GDM1 (cell line): ENCODE results near the gene DGKB.

Source experiments
- DNase-seq: peaks from one replicate; lab custom pipeline; 2025; lab: John Stamatoyannopoulos, UW

DGKB gene

GRCh38 chr7:14821757-14822480 lies 80.6 kb downstream of the DGKB start:
- DNase-seq: no peak

- DNase-seq: no peak
Measured at GRCh38 chr7:14818871-14819270, 83.7 kb downstream of the DGKB start.

GRCh38 chr7:14817829-14818614 lies 84.5 kb downstream of the DGKB start:
- DNase-seq: no peak

GRCh38 chr7:14807507-14807906 lies 95.0 kb downstream of the DGKB start:
- DNase-seq: no peak

- DNase-seq: no peak
Measured at GRCh38 chr7:14806891-14807290, 95.7 kb downstream of the DGKB start.

GRCh38 chr7:14805105-14805719 lies 97.3 kb downstream of the DGKB start:
- no peak for DNase-seq

- DNase-seq: no peak
Measured at GRCh38 chr7:14800664-14801063, 101.9 kb downstream of the DGKB start.

GRCh38 chr7:14793151-14793550 lies 109.4 kb downstream of the DGKB start:
- DNase-seq: no peak

GRCh38 chr7:14787551-14787950 lies 115.0 kb downstream of the DGKB start:
- no peak for DNase-seq

GRCh38 chr7:14786314-14786895 lies 116.1 kb downstream of the DGKB start:
- DNase-seq: no peak

- DNase-seq: no peak
Measured at GRCh38 chr7:14777806-14778205, 124.7 kb downstream of the DGKB start.

- DNase-seq: no peak
Measured at GRCh38 chr7:14776266-14776665, 126.3 kb downstream of the DGKB start.

- DNase-seq: no peak
Measured at GRCh38 chr7:14773729-14774271, 128.8 kb downstream of the DGKB start.

GRCh38 chr7:14770614-14771013 lies 131.9 kb downstream of the DGKB start:
- DNase-seq: no peak

GRCh38 chr7:14769261-14769660 lies 133.3 kb downstream of the DGKB start:
- DNase-seq: no peak

- DNase-seq: no peak
Measured at GRCh38 chr7:14767716-14768425, 134.7 kb downstream of the DGKB start.

GRCh38 chr7:14766747-14767146 lies 135.8 kb downstream of the DGKB start:
- DNase-seq: no peak

- DNase-seq: no peak
Measured at GRCh38 chr7:14765731-14766130, 136.8 kb downstream of the DGKB start.

GRCh38 chr7:14762561-14762960 lies 140.0 kb downstream of the DGKB start:
- no peak for DNase-seq

GRCh38 chr7:14761510-14762296 lies 140.8 kb downstream of the DGKB start:
- DNase-seq: no peak
